Measurements from ENCODE around the gene TTLL1. TPM values are rescaled to one million over a fixed set of nuclear protein-coding genes. Genes with fewer than 3 reads are reported as not detected.

Gene TTLL1
- total RNA-seq, 1 donor from 2014 or later, result 6.6 TPM

GRCh38 chr22:43078522-43078921, 10.7 kb downstream of the TTLL1 start:
- intact Hi-C loops (cut with micrococcal nuclease), result no loop called here

GRCh38 chr22:43077121-43077877, 11.9 kb downstream of the TTLL1 start:
- intact Hi-C loops (cut with micrococcal nuclease), result no loop called here

GRCh38 chr22:43066844-43067385, 22.3 kb downstream of the TTLL1 start:
- intact Hi-C loops (cut with micrococcal nuclease), result no loop called here

- intact Hi-C loops (cut with micrococcal nuclease), result no loop called here
Measured at GRCh38 chr22:43066134-43066533, 23.1 kb downstream of the TTLL1 start.

GRCh38 chr22:43060183-43060582, 29.0 kb downstream of the TTLL1 start:
- intact Hi-C loops (cut with micrococcal nuclease), result no loop called here

GRCh38 chr22:43057641-43058040, 31.6 kb downstream of the TTLL1 start:
- intact Hi-C loops (cut with micrococcal nuclease), result no loop called here

GRCh38 chr22:43053176-43053575, 36.0 kb downstream of the TTLL1 start:
- intact Hi-C loops (cut with micrococcal nuclease), result no loop called here

GRCh38 chr22:43050995-43051394, 38.2 kb downstream of the TTLL1 start:
- intact Hi-C loops (cut with micrococcal nuclease), result no loop called here

- intact Hi-C loops (cut with micrococcal nuclease), result no loop called here
Measured at GRCh38 chr22:43047605-43048004, 41.6 kb downstream of the TTLL1 start.

GRCh38 chr22:43044290-43044712, 44.9 kb downstream of the TTLL1 start:
- intact Hi-C loops (cut with micrococcal nuclease), result no loop called here

GRCh38 chr22:43042101-43042780, 47.0 kb downstream of the TTLL1 start:
- intact Hi-C loops (cut with micrococcal nuclease), result no loop called here

GRCh38 chr22:43039800-43040199, 49.4 kb downstream of the TTLL1 start:
- intact Hi-C loops (cut with micrococcal nuclease), result no loop called here

- intact Hi-C loops (cut with micrococcal nuclease), result no loop called here
Measured at GRCh38 chr22:43038325-43038724, 50.9 kb downstream of the TTLL1 start.

- intact Hi-C loops (cut with micrococcal nuclease), result no loop called here
Measured at GRCh38 chr22:43036282-43036829, 52.8 kb downstream of the TTLL1 start.

GRCh38 chr22:43035250-43035649, 53.9 kb downstream of the TTLL1 start:
- intact Hi-C loops (cut with micrococcal nuclease), result no loop called here

GRCh38 chr22:43031617-43032016, 57.6 kb downstream of the TTLL1 start:
- intact Hi-C loops (cut with micrococcal nuclease), result no loop called here

GRCh38 chr22:43018615-43019014, 70.6 kb downstream of the TTLL1 start:
- intact Hi-C loops (cut with micrococcal nuclease), result loop anchor here (10.0 kb wide), 1 partner anchor 164 kb away; the partner anchor contains the start of gene ARFGAP3

GRCh38 chr22:43017525-43018460, 71.4 kb downstream of the TTLL1 start:
- intact Hi-C loops (cut with micrococcal nuclease), result loop anchor here (10.0 kb wide), 1 partner anchor 163 kb away; the partner anchor contains the start of gene ARFGAP3

GRCh38 chr22:43016150-43016549, 73.0 kb downstream of the TTLL1 start:
- intact Hi-C loops (cut with micrococcal nuclease), result loop anchor here (10.0 kb wide), 1 partner anchor 161 kb away; the partner anchor contains the start of gene ARFGAP3

- intact Hi-C loops (cut with micrococcal nuclease), result loop anchor here (2.0 to 10.0 kb wide), 2 partner anchors 161 to 171 kb away; partner anchors contain the start of genes ARFGAP3 and TTLL12
Measured at GRCh38 chr22:43015677-43016042, 73.5 kb downstream of the TTLL1 start.

All from T-helper 2 cell treated with Interferon-gamma antibody and Interleukin-4, amounts not matched to agents 100 ng/mL and 5 ng/mL, for 36 hours (primary cell).